NB4 (cell line): ENCODE data around the gene LRRC8B.

Source experiments
- MAX ChIP-seq: IDR thresholded peaks from 2 replicates; pipeline ENCODE4 v1.6.1; 2011; ENCODE audit warnings: low read depth, low read length
- MYC ChIP-seq: IDR thresholded peaks from 2 replicates; pipeline ENCODE4 v1.6.1; 2011; ENCODE audit warnings: low read depth, low read length
- POLR2A ChIP-seq: IDR thresholded peaks from 2 replicates; pipeline ENCODE4 v1.6.1; 2011; ENCODE audit warnings: mild to moderate bottlenecking; ENCODE audit not compliant: insufficient read length; ENCODE audit errors: extremely low read depth
- TF ChIP-seq, protein P1 (sequence below): IDR thresholded peaks from one replicate; pipeline ENCODE4 v1.5.1; 2012; ENCODE audit warnings: low read depth, low read length

GRCh38 chr1:89608319-89608983 is 83.8 kb downstream of the LRRC8B start:
- TF ChIP-seq, protein P1, sequence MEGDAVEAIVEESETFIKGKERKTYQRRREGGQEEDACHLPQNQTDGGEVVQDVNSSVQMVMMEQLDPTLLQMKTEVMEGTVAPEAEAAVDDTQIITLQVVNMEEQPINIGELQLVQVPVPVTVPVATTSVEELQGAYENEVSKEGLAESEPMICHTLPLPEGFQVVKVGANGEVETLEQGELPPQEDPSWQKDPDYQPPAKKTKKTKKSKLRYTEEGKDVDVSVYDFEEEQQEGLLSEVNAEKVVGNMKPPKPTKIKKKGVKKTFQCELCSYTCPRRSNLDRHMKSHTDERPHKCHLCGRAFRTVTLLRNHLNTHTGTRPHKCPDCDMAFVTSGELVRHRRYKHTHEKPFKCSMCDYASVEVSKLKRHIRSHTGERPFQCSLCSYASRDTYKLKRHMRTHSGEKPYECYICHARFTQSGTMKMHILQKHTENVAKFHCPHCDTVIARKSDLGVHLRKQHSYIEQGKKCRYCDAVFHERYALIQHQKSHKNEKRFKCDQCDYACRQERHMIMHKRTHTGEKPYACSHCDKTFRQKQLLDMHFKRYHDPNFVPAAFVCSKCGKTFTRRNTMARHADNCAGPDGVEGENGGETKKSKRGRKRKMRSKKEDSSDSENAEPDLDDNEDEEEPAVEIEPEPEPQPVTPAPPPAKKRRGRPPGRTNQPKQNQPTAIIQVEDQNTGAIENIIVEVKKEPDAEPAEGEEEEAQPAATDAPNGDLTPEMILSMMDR, result no peak
- no peak for TF ChIP-seq POLR2A
- TF ChIP-seq MYC, result no peak
- TF ChIP-seq MAX, result no peak
